Measurements from ENCODE around the gene SCN11A. TPM values are rescaled to one million over a fixed set of nuclear protein-coding genes. Genes with fewer than 3 reads are reported as not detected.

The SCN11A gene
- total RNA-seq, 4 donors from 2014 or later, result 0.04 TPM; not detected in 3

DNA sequence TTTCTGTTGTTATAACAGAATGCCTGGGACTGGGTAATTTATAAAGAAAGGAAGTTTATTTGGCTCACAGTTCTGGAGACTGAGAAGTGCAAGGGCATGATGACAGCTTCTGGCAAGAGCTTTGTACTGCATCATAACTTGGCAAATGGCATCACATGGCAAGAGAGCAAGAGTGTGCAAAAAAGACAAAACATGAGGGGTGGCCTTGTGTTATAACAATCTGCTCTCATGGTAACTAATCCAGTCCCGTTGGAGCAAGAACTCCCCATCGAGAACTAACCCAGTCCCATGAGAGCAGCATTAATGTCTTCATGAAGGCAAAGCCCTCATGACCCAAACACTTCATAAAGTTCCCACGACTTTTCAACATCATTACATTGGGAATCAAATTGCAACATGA, 23.2 kb downstream of the SCN11A start:
- DNase-seq (no peak), ATAC-seq (no peak)
- intact Hi-C loops (cut with DNase I; ENCODE audit: low total_unique reads), result no loop called here

DNA sequence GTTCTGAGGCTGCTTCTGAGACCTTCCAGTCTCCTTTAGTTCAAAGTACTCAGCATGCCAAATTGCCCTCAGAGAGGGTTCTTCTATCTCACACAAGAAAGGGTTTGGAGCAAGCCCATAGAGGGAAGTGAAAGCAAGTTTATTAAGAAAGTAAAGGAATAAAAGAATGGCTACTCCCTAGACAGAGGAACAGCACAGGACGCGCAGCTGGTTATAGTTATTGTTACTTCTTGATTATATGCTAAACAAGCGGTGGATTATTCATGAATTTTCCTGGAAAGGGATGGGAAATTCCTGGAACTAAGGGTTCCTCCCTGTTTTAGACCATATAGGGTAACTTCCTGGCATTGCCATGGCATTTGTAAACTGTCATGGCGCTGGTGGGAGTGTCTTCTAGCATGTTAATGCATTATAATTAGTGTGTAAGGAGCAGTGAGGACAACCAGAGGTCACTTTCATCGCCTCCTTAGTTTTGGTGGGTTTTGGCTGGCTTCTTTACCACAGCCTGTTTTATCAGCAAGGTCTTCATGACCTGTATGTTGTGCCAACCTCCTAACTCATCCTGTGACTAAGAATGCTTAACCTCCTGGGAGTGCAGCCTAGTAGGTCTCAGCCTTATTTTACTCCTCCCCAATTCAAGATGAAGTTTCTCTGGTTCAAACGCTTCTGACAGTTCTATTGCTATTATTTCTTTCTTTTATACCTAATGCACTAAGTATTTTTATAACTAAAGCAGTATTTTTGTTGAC, 26.3 kb downstream of the SCN11A start:
- no peak for ATAC-seq
- no peak overlapping the region for H3K27ac ChIP-seq
- DNase-seq, result no peak
- TF ChIP-seq POLR2A (IDR thresholded peaks at IDR 0.05), result no peak
- TF ChIP-seq, protein P1, sequence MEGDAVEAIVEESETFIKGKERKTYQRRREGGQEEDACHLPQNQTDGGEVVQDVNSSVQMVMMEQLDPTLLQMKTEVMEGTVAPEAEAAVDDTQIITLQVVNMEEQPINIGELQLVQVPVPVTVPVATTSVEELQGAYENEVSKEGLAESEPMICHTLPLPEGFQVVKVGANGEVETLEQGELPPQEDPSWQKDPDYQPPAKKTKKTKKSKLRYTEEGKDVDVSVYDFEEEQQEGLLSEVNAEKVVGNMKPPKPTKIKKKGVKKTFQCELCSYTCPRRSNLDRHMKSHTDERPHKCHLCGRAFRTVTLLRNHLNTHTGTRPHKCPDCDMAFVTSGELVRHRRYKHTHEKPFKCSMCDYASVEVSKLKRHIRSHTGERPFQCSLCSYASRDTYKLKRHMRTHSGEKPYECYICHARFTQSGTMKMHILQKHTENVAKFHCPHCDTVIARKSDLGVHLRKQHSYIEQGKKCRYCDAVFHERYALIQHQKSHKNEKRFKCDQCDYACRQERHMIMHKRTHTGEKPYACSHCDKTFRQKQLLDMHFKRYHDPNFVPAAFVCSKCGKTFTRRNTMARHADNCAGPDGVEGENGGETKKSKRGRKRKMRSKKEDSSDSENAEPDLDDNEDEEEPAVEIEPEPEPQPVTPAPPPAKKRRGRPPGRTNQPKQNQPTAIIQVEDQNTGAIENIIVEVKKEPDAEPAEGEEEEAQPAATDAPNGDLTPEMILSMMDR (IDR thresholded peaks at IDR 0.05 in 4 of 5, conservative IDR thresholded peaks at IDR 0.05 in 1 of 5), result no peak
- no peaks in the 10 kb centered on the region for H3K9me3 ChIP-seq
- in situ Hi-C loops (cut with MboI; ENCODE audit: low sequenced_read_pairs in 4 of 4) (loop anchor here in 1 of 4 donors (25.0 kb wide), 1 partner anchor 513 kb away; no protein-coding TSS in a partner anchor), intact Hi-C loops (cut with DNase I; ENCODE audit: low total_unique reads) (no loop called here)
- H3K36me3 ChIP-seq, result no peaks in the 10 kb centered on the region
- no peaks in the 10 kb centered on the region for H3K4me1 ChIP-seq
- no peak overlapping the region for H3K4me3 ChIP-seq
- no peaks in the 10 kb centered on the region for H3K27me3 ChIP-seq

More for the DNA sequence above, 23.2 kb downstream of the SCN11A start:
- no peaks in the 10 kb centered on the region for H3K9me3 ChIP-seq
- H3K4me1 ChIP-seq, result no peaks in the 10 kb centered on the region
- TF ChIP-seq, protein P1 (IDR thresholded peaks at IDR 0.05 in 4 of 5, conservative IDR thresholded peaks at IDR 0.05 in 1 of 5), result no peak
- no peak for TF ChIP-seq POLR2A (IDR thresholded peaks at IDR 0.05)
- no peak overlapping the region for H3K27ac ChIP-seq
- no peaks in the 10 kb centered on the region for H3K36me3 ChIP-seq
- in situ Hi-C loops (cut with MboI; ENCODE audit: low sequenced_read_pairs in 4 of 4), result loop anchor here in 1 of 4 donors (25.0 kb wide), 1 partner anchor 516 kb away; no protein-coding TSS in a partner anchor
- no peaks in the 10 kb centered on the region for H3K27me3 ChIP-seq
- H3K4me3 ChIP-seq, result no peak overlapping the region

DNA sequence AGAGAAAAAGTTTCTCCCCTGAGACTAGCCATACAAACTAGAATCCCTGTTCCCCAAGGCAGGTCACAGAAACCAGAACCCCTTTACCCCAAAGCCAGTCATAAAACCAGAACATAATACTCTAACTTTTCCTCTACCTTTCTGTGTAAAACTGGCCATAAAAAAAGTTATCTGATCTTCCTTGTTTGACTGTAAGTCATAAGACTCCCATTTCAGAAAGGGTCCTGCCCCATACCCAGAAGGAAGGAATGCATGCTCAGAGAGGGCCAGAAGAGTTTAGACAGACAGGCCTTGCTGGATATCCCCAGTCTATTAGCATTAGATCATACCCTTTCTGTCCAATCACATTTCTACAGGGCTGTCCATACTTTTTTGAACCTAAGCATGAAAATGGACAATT, 27.2 kb downstream of the SCN11A start:
- Histone ChIP-seq H3K4me1 (no peaks in the 10 kb centered on the region), H3K27ac (no peak overlapping the region), H3K4me3 (no peak overlapping the region), H3K36me3 (no peaks in the 10 kb centered on the region), H3K9me3 (no peaks in the 10 kb centered on the region), H3K27me3 (no peaks in the 10 kb centered on the region)
- TF ChIP-seq, protein P1 (IDR thresholded peaks at IDR 0.05 in 4 of 5, conservative IDR thresholded peaks at IDR 0.05 in 1 of 5), result no peak
- no peak for TF ChIP-seq POLR2A (IDR thresholded peaks at IDR 0.05)
- DNase-seq, result no peak
- no peak for ATAC-seq
- intact Hi-C loops (cut with DNase I; ENCODE audit: low total_unique reads) (no loop called here), in situ Hi-C loops (cut with MboI; ENCODE audit: low sequenced_read_pairs in 4 of 4) (loop anchor here in 1 of 4 donors (25.0 kb wide), 1 partner anchor 487 kb away; no protein-coding TSS in a partner anchor)

DNA sequence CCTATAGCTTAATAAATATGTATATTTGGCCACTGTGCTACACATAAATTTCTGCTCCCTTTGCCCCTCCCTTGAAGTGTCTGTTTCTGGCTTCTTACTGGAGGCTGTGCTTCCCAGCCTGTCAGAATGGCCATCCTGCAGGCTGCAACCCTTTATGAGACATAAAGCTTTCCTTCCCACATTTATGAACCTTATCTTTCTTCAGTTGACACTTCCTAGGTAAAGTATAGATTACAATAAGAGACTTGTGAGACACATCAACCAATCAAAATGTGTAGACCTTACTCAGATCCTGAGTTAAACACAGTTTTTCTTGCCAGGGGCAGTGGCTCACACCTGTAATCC, 29.5 kb downstream of the SCN11A start:
- ATAC-seq, result no peak
- intact Hi-C loops (cut with DNase I; ENCODE audit: low total_unique reads), result no loop called here
- in situ Hi-C loops (cut with MboI; ENCODE audit: low sequenced_read_pairs in 4 of 4), result loop anchor here in 1 of 4 donors (25.0 kb wide), 1 partner anchor 485 kb away; no protein-coding TSS in a partner anchor

More for the DNA sequence above, 29.5 kb downstream of the SCN11A start:
- TF ChIP-seq, protein P1 (IDR thresholded peaks at IDR 0.05 in 4 of 5, conservative IDR thresholded peaks at IDR 0.05 in 1 of 5), result no peak
- TF ChIP-seq POLR2A (IDR thresholded peaks at IDR 0.05), result no peak
- Histone ChIP-seq H3K27ac (no peak overlapping the region), H3K36me3 (no peaks in the 10 kb centered on the region), H3K9me3 (no peaks in the 10 kb centered on the region), H3K4me1 (no peaks in the 10 kb centered on the region), H3K27me3 (no peaks in the 10 kb centered on the region), H3K4me3 (no peak overlapping the region)
- no peak for DNase-seq
